Testis (tissue), 3 donors: ENCODE data around the gene MRPL28. TPM values are rescaled to one million over a fixed set of nuclear protein-coding genes. Genes with fewer than 3 reads are reported as not detected.
A peak's percentile ranks its signal among the peaks of the same experiment; 100 is the strongest.

Experiments used
- DNase-seq: peaks from one replicate; pipeline ENCODE4 v3.0.0-alpha.2; 2019
- H3K27ac ChIP-seq, 2 donors: fragments of 200-600 bp; sonication (generic); one replicate each; pipeline ENCODE4 v1.5.1; 2019
- H3K27me3 ChIP-seq: fragments of 200-600 bp; sonication (generic); one replicate; pipeline ENCODE4 v1.5.1; 2019
- H3K36me3 ChIP-seq: fragments of 200-600 bp; sonication (generic); one replicate; pipeline ENCODE4 v1.5.1; 2017; ENCODE audit warnings: low read depth; ENCODE audit errors: missing control alignments
- H3K4me1 ChIP-seq: fragments of 200-600 bp; sonication (generic); one replicate; pipeline ENCODE4 v1.5.1; 2019
- H3K4me3 ChIP-seq, 2 donors: fragments of 200-600 bp; sonication (generic); one replicate each; pipeline ENCODE4 v1.5.1; 2017 to 2019
- H3K9me3 ChIP-seq: fragments of 200-600 bp; sonication (generic); one replicate; pipeline ENCODE4 v1.5.1; 2017
- CTCF ChIP-seq, 3 experiments: fragments of 450-650 bp in 2 of 3; fragments of 200-600 bp in 1 of 3; sonication (generic) in 1 of 3; IDR thresholded peaks; one replicate each; pipeline ENCODE4 v1.5.1; 2016 to 2019; ENCODE audit warnings: antibody characterized with exemption in 3 of 3, mild to moderate bottlenecking in 2 of 3, moderate library complexity in 1 of 3
- POLR2A ChIP-seq: fragments of 450-650 bp; IDR thresholded peaks from one replicate; pipeline ENCODE4 v1.6.1; 2017; ENCODE audit warnings: antibody characterized with exemption, mild to moderate bottlenecking, moderate library complexity
- WGBS, 2 donors: methylation state at CpG; one replicate each; pipeline ENCODE4 v1.1.5; 2018; 5-methylcytosine and 5-hydroxymethylcytosine counted together
- intact Hi-C: fragments of 100-400 bp; cut with DNase I; formaldehyde crosslinking; loops from one replicate; pipeline ENCODE4 v1.15.1; 2023; ENCODE audit warnings: low total_unique reads
- polyA plus RNA-seq: library from polyadenylated mRNA; stranded (reverse); fragments of 350-450 nt; fragmentation: Illumina TruSeq; extraction: RNeasy Lipid Tissue Mini Kit (QIAGEN cat#74804); gene quantifications from one replicate; pipeline ENCODE4 v1.2.3, GENCODE V29; 2014; ENCODE audit warnings: low read depth, low replicate concordance; ENCODE audit not compliant: insufficient read depth
- total RNA-seq, 2 donors: library from RNA; depleted of rRNA; stranded (reverse); fragments of >200 nt; gene quantifications; one replicate each; pipeline ENCODE4 v1.2.3, GENCODE V29; 2016

Gene MRPL28
- total and polyA plus RNA-seq, 3 donors from 2014 or later = 108 to 161 (median 119) TPM

- no peak for DNase-seq
- Histone ChIP-seq H3K9me3 (no peaks in the 10 kb centered on the region), H3K4me1 (peaks cover 23% of the 10 kb centered on the region), H3K4me3 (no peak overlapping the region), H3K36me3 (no peaks in the 10 kb centered on the region), H3K27me3 (no peaks in the 10 kb centered on the region), H3K27ac (peak overlapping the region in 1 of 2 donors; percentile 91)
- 74 to 82% methylated on average over 4 to 10 of the region's 10 CpGs for WGBS, 2 donors
- intact Hi-C loops = no loop called here
- TF ChIP-seq CTCF (IDR thresholded peaks at IDR 0.05) (no peak), POLR2A (no peak)
These were observed 29.8 kb upstream of the MRPL28 start for GRCh38 chr16:400061-400591.

GRCh38 chr16:399340-400019 lies 29.1 kb upstream of the MRPL28 start:
- H3K27me3 ChIP-seq = no peaks in the 10 kb centered on the region
- TF ChIP-seq CTCF (IDR thresholded peaks at IDR 0.05) = no peak
- TF ChIP-seq POLR2A = no peak
- no peaks in the 10 kb centered on the region for H3K9me3 ChIP-seq
- H3K36me3 ChIP-seq = no peaks in the 10 kb centered on the region
- no peak overlapping the region for H3K4me3 ChIP-seq
- intact Hi-C loops = no loop called here
- H3K27ac ChIP-seq = no peak overlapping the region
- WGBS, 2 donors = 76 to 86% methylated on average over 7 to 22 of the region's 22 CpGs
- peaks cover 23% of the 10 kb centered on the region for H3K4me1 ChIP-seq
- no peak for DNase-seq

GRCh38 chr16:398561-399339 lies 28.4 kb upstream of the MRPL28 start:
- H3K9me3 ChIP-seq = no peaks in the 10 kb centered on the region
- 57 to 79% methylated on average over 3 to 24 of the region's 24 CpGs for WGBS, 2 donors
- no peak overlapping the region for H3K4me3 ChIP-seq
- DNase-seq = no peak
- TF ChIP-seq CTCF (IDR thresholded peaks at IDR 0.05) (no peak), POLR2A (no peak)
- H3K27me3 ChIP-seq = no peaks in the 10 kb centered on the region
- no peaks in the 10 kb centered on the region for H3K36me3 ChIP-seq
- H3K4me1 ChIP-seq = peaks cover 23% of the 10 kb centered on the region
- intact Hi-C loops = no loop called here
- H3K27ac ChIP-seq = peak overlapping the region; percentile 55 to 88

- Histone ChIP-seq H3K36me3 (no peaks in the 10 kb centered on the region), H3K4me1 (peaks cover 23% of the 10 kb centered on the region), H3K9me3 (no peaks in the 10 kb centered on the region), H3K4me3 (peak overlapping the region; percentile 65 to 78), H3K27me3 (no peaks in the 10 kb centered on the region), H3K27ac (peak overlapping the region; percentile 55 to 88)
- 17 to 26% methylated on average over 10 to 16 of the region's 29 CpGs for WGBS, 2 donors
- TF ChIP-seq POLR2A (no peak), CTCF (IDR thresholded peaks at IDR 0.05) (peak; percentile 33 to 49 (median 44))
- intact Hi-C loops = no loop called here
- DNase-seq = peak; percentile 75
These were observed 27.5 kb upstream of the MRPL28 start for GRCh38 chr16:397736-398332.
